Ovary (tissue), 3 donors: ENCODE data around the gene GARIN1A.

Source experiments
- EP300 ChIP-seq: sonication (generic); formaldehyde crosslinking; IDR thresholded peaks from one replicate; pipeline ENCODE4 v1.6.1; 2017; ENCODE audit warnings: antibody characterized with exemption
- TF ChIP-seq, protein P1 (sequence below), 3 donors: fragments of 450-650 bp in 2 of 3; fragments of 200-600 bp in 1 of 3; IDR thresholded peaks; one replicate each; pipeline versions ENCODE4 v1.5.1 to v1.8.0; 2016 to 2022; ENCODE audit warnings: antibody characterized with exemption in 3 of 3, mild to moderate bottlenecking in 1 of 3
- donor health status: DM: no; HTN: no; CAD: no.

DNA sequence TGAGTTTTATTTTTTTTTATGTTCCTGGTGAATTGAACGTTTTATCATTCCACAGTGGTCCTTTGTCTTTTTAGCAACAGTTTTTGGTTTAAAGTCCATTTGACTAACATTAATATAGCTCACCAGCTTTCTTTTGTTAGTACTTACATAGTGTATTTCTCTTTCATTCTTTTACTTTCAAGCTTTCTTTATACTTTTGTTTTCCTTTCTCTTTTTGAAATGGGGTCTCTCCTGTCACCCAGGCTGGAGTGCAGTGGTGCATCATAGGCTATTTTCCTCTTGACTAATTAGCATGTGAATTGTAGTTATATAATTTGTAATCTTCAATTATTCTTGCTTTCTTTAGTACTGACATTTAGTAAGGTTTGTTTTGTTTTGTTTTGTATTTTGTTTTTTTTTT lies 27.8 kb downstream of the GARIN1A start:
- no peak for TF ChIP-seq EP300
- TF ChIP-seq, protein P1, sequence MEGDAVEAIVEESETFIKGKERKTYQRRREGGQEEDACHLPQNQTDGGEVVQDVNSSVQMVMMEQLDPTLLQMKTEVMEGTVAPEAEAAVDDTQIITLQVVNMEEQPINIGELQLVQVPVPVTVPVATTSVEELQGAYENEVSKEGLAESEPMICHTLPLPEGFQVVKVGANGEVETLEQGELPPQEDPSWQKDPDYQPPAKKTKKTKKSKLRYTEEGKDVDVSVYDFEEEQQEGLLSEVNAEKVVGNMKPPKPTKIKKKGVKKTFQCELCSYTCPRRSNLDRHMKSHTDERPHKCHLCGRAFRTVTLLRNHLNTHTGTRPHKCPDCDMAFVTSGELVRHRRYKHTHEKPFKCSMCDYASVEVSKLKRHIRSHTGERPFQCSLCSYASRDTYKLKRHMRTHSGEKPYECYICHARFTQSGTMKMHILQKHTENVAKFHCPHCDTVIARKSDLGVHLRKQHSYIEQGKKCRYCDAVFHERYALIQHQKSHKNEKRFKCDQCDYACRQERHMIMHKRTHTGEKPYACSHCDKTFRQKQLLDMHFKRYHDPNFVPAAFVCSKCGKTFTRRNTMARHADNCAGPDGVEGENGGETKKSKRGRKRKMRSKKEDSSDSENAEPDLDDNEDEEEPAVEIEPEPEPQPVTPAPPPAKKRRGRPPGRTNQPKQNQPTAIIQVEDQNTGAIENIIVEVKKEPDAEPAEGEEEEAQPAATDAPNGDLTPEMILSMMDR (IDR thresholded peaks at IDR 0.05): no peak
